Mucosa of stomach (tissue), 1 donor: ENCODE data around the gene ARF3.

ENCODE experiments used
- H3K27me3 ChIP-seq: one replicate; pipeline ENCODE4 v1.7.0; 2013; ENCODE audit warnings: mild to moderate bottlenecking, low read length; ENCODE audit not compliant: control insufficient read depth, insufficient read depth
- H3K36me3 ChIP-seq: one replicate; pipeline ENCODE4 v1.7.0; 2013; ENCODE audit warnings: low read length; ENCODE audit not compliant: control insufficient read depth, insufficient read depth
- H3K4me1 ChIP-seq: one replicate; pipeline ENCODE4 v1.7.0; 2013; ENCODE audit warnings: mild to moderate bottlenecking, low read length; ENCODE audit not compliant: control insufficient read depth, insufficient read depth
- H3K4me3 ChIP-seq: one replicate; pipeline ENCODE4 v1.7.0; 2013; ENCODE audit warnings: low read length
- H3K9ac ChIP-seq: one replicate; pipeline ENCODE4 v1.7.0; 2013; ENCODE audit warnings: mild to moderate bottlenecking, low read length, moderate library complexity
- H3K9me3 ChIP-seq: one replicate; pipeline ENCODE4 v1.7.0; 2013; ENCODE audit warnings: mild to moderate bottlenecking, low read length, moderate library complexity; ENCODE audit not compliant: control insufficient read depth
- donor health status: Pancreatic carcinoma.

ARF3 gene

DNA sequence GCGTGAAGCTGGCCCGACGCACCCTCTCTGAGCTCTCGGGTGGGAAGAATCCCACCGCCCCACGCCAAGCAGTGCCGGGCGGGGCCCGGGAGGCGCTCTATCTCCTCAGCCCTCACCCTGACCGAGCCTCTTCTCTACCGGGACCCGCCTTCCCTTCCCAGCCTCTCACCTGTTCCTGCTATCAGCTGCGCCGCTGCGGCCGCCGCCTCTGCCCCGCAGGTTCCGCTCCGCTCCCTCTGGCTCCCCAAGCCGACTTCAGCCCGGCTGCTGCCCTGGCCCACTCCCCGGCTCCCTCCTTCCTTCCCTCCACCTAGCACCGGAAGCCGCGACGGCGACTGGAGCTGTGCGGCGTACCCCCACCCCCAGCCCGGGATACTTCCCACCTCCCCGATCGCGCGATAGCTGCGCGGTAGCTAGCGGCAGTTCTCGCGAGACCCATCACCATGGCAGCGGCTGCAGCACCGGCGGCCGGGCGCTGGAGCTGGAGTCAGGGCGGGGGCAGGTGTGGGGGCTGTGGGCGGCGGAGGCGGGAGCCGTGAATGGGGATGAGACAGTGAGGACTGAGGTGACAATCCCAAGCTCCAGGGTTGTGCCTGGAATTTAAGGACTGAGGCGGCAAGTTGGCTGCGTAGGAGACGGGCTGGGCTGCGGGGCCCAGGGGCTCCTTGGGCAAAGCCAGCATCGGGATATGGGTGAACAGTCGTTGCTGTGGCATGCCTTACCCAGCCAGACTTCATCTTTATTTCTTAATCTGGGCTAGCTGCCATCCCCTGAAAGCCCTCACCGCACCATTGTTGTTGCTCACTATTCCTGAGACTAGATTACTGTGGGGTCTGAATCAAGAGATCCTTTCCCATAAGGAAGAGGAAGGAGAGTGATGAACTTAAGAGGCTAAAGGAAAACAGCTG lies at the start of gene ARF3:
TSS of gene ARF3 (minus strand) at position 347 of the 908 bp plus-strand sequence. CDS start 16,392 bp downstream, outside the sequence.
- H3K9me3 ChIP-seq = no peaks in the 10 kb centered on the region

DNA sequence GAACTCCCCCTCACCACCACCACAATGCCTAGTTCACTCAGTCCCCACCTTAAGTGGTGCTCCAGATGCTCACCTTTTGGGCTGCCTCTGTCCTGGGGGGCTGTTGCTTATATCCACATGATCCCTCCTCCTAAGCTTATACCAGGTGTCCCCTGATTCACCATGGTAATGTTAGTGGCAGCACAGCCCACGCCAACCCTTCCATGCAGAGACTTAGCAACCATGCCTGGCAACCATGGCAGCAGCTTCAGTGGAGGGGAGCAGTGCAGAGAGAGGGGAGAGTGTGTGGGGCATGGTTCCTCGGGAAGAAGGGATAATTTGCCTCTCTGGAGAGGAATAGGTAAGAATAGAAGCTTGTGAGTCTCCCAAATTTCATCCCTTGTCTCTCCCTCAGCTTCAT lies 43.1 kb upstream of the ARF3 start:
- Histone ChIP-seq H3K27me3 (peaks cover 58% of the 10 kb centered on the region), H3K9me3 (no peaks in the 10 kb centered on the region), H3K9ac (no peak overlapping the region), H3K36me3 (no peaks in the 10 kb centered on the region), H3K4me3 (no peak overlapping the region), H3K4me1 (peaks cover 27% of the 10 kb centered on the region)

More for the DNA sequence above, at the start of gene ARF3:
- Histone ChIP-seq H3K9ac (peak within 1 kb of the TSS; percentile 79), H3K4me1 (peaks cover 17% of the 10 kb centered on the region), H3K36me3 (no peaks in the 10 kb centered on the region), H3K27me3 (peaks cover 5% of the 10 kb centered on the region), H3K4me3 (peak within 1 kb of the TSS; percentile 20)

DNA sequence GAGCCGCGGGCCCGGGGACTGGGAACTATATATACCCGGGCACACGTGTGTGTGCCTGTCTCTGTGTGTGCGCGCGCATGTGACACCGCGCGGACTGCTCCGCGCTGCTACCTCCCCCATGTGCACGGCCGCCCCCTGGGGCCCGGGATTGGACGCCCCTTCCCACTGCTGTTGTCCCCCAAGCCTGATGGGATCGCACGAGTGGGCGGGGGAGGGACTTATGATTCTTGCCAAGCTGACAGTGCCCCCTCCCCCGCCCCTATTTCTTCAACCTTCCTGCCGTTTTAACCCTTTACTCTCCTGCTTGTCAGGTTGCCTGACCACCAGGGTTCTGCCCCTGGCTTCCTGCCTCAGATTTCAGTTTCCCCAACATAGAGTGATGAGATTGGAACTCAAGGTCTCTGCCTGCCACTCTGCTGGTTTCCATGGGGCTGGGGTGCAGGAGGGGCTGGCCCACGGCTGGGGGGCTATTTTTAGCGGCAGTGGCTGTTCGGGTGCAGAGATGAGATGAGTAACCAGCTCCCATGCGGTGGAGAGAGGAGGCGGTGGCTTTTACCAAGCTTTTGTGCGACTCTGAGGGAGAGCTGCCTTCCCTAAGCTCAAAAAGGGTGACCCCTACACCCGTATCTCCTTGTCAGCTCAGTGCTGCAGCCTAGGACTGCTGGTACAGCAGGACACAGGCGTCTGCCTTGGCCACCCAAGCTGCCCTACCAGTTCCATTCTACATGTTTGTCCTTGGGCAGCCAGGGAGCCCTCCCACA lies 42.3 kb upstream of the ARF3 start, which contains the start of gene DDN:
TSS of gene DDN (minus strand) at position 5 of the 761 bp plus-strand sequence. CDS start 88 bp downstream, outside the sequence.
- H3K4me3 ChIP-seq = no peak within 1 kb of the TSS
- H3K27me3 ChIP-seq = peaks cover 66% of the 10 kb centered on the region
- H3K9ac ChIP-seq = peak within 1 kb of the TSS; percentile 29
- peaks cover 30% of the 10 kb centered on the region for H3K4me1 ChIP-seq
- no peaks in the 10 kb centered on the region for H3K36me3 ChIP-seq
- no peaks in the 10 kb centered on the region for H3K9me3 ChIP-seq

DNA sequence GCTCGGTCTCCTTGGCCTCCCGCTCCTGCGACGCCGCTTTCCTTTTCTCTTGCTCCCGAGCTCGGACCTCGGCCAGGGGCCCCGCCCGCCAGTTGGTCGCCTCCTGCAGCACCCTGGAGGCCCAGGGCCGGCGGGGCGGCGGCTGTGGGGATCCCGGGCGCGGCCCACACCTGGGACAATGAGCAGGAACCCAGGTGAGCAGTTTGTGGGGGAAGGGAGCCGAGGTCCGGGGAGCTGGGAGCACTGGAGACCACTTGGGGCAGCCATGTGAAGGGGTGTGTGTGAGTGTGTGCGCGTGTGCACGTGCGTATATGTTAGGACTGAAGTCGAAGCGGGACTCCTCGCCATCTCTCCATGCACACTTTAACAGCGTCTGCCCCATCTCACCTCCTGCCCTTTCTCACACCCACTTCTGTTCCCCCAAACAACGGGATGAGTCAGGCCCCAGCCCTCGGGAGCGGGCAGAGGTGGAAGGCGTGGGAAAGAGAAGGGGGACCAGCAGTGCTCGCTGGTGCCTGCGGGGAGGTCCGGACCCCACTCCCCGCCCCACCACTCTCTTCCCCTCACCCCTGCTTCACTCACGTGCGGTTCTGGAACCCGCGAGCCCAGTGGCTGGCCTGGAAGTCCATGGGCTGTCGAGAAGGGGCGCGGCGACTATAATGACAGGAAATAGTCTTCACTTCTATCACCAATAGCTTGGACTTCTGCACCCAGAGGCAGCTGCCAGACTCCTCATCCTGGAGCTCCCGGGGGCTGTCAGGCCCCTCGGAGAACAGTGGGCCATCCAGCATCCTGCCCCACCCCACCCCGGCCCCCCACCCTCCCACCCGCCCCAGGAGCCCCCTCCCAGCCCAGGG lies 41.4 kb upstream of the ARF3 start:
- Histone ChIP-seq H3K9ac (peak overlapping the region; percentile 28), H3K4me1 (peaks cover 30% of the 10 kb centered on the region), H3K9me3 (no peaks in the 10 kb centered on the region), H3K4me3 (no peak overlapping the region), H3K27me3 (peaks cover 74% of the 10 kb centered on the region), H3K36me3 (no peaks in the 10 kb centered on the region)

DNA sequence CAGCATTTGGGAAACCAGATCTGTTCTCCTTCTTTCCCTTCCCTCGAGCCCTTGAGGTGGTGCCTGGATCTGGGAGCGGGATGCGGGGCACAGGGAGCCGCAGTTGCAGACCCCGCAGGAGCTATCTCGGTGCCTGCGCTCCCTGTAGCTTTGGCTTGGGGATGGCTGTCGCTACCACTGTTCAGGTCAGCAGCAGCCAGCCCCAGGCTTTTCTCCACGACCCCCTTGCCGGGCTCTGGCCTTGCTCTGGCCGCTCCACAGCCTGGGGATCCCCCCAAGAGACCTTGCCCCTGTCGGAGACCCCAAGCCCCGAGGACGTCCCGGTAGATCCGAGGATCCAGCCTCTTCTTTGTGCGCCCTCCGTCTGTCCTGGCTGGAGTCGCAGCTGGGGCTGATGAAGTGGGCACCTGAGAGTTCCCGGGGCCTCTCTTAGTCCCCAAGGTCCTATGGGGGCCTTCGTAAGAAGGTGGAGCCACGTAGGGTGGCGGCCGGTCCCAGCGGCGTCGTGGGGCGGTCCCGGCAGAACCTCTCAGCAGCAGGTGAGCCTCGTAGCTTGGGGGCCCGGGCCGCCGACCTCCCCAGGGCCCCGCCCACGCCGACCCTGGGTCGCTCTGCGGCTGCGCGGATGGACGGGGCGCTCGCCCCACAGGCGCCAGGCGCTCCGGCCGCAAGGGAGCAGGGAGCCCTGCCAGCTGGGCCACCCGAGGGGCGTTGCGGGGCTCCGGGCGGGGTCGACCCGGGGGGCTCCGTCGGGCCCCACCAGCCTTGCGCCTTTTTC lies 40.6 kb upstream of the ARF3 start:
- H3K27me3 ChIP-seq = peaks cover 82% of the 10 kb centered on the region
- peak overlapping the region; percentile 28 for H3K9ac ChIP-seq
- H3K4me3 ChIP-seq = no peak overlapping the region
- H3K36me3 ChIP-seq = no peaks in the 10 kb centered on the region
- peaks cover 30% of the 10 kb centered on the region for H3K4me1 ChIP-seq
- H3K9me3 ChIP-seq = no peaks in the 10 kb centered on the region

DNA sequence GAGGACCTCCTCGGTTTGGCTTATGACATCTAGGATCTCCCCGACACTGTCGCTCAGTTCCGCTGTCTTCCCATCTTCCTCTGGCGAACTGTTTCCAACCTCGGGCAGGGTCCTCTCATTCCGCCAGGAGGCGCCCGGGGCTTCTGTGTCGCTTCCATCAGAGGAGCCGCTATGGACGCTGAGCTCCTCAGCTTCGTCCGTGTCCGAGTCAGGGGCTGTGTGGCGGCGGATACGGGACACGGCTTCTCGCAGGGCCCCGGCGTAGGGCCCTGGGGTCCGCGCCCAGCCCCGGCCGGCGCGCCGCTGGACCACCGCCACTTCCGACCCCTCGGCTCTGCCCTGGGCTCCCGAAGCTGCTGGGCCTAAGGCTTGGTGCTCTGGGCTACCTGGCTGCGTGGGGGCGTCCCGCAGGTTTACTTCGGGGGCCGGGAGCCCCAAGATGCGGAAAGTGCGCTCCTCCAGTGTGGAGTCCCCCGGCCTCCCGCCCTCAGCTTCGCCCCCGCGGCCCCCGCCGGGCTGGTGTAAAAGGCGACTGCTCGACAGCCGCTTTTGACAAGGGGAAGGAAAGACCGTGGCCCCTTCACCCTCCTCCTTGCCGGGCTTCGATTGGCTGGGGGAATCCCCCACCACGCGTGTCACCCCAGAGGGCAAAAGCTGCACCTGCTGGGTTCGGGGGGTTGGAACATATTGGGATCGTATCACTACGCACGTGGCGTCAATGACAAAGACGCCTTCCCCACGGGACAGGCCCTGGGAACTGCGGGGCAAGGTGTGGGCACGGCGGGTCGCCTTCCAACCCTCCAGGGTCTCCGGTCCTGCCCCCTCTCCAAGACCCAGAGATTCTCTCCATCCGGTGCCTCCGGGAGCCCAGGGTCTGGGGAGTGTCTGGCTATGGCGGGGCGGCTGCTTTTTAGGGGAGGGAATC lies 39.8 kb upstream of the ARF3 start:
- peaks cover 30% of the 10 kb centered on the region for H3K4me1 ChIP-seq
- no peaks in the 10 kb centered on the region for H3K36me3 ChIP-seq
- no peak overlapping the region for H3K4me3 ChIP-seq
- H3K9me3 ChIP-seq = no peaks in the 10 kb centered on the region
- peaks cover 84% of the 10 kb centered on the region for H3K27me3 ChIP-seq
- H3K9ac ChIP-seq = peak overlapping the region; percentile 34

DNA sequence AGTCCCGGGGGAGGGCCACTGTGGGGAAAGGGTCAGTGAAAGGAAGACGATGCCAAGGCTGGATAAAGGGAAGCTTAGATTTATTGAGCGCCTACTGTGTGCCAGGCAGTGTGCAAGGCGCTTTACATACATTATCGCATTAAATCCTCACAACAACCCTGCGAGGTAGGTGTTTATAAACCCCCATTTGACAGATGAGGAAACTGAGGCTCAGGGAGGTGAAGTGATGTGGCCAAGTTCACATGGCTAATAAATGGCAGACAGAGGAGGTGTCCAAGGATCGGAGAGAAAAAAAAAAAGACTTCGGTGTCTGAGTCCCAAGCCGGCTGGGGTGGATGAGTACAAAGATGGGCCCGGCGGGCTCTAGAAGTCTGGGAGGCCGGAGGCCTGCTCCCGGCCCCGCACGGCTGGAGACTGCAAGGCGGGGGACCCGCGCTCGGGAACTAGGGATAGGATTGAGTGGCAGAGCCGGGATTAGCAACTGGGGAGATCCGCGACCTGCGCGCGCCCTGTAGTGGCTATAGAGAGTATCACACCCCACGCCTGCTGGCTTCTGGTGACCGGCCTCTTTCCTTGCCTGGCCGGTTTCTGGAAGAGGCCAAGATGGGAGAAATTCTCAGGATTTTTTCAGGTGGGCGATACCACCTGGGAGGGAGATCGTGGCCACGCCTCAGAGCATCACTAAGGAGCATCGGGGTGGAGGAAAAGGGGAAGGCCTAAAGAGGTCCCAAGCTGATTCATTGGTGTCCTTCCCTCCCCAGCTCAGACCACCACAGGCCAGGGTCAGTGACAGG lies 38.0 kb upstream of the ARF3 start:
- Histone ChIP-seq H3K36me3 (no peaks in the 10 kb centered on the region), H3K9me3 (no peaks in the 10 kb centered on the region), H3K9ac (no peak overlapping the region), H3K27me3 (peaks cover 82% of the 10 kb centered on the region), H3K4me1 (peaks cover 30% of the 10 kb centered on the region), H3K4me3 (no peak overlapping the region)

DNA sequence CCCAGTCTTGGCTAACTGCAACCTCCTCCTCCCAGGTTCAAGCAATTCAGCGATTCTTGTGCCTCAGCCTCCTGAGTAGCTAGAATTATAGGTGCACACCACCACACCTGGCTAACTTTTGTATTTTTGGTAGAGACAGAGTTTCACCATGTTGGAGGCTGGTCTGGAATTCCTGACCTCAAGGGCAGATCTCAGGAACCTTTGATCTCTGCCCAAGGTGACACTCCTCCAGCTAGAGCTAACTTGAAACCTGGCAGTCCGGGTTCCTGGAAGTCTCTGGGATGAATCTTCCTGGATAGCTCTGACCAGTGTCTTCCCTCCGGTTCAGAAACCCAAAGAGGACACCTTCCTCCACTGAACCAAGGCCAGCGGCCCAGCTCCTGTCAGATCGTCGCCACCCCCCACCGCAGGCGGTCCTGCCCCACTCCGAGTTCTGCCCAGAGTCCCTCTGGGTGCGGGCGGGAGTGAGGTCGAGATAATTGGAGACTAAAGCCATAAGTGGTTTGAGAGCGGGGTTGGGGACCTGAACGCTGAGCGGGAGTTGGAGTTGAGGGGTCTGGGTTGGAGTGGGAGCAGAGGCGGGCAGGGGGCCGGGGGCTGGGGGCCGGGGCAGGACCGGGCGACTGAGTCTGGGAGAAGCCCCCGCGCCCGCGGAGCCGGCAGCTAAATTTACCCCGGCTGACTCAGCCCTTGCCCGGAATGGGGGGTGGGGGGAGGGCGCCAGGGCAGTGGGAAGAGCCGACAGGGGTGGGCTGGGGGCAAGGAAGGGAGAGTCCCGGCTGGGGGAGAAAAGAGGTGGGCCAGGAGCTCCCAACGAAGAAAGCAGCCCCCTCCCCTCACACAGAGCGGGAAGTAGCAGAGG lies 37.2 kb upstream of the ARF3 start:
- Histone ChIP-seq H3K9me3 (no peaks in the 10 kb centered on the region), H3K4me1 (peaks cover 24% of the 10 kb centered on the region), H3K27me3 (peaks cover 75% of the 10 kb centered on the region), H3K36me3 (no peaks in the 10 kb centered on the region), H3K9ac (no peak overlapping the region), H3K4me3 (no peak overlapping the region)

DNA sequence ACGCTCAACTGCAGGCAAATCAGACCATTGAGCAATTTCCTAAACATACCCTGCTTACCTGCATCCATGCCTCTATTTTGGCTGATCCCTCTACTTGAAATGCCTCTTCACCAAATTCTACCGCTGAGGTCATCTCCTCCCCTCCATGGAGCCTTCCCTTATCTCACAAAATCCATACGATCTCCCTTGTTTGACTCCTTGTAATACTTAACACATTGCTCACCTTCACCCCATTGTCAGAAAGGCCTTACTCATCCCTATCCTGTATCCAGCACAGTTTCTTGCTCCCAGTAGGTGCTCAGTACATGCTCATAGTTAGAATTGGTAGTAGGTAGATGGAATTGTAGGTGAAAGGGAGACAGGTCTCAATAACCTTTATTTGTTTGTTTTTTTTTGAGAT lies 36.5 kb upstream of the ARF3 start:
- Histone ChIP-seq H3K27me3 (peaks cover 77% of the 10 kb centered on the region), H3K4me1 (peaks cover 22% of the 10 kb centered on the region), H3K9me3 (no peaks in the 10 kb centered on the region), H3K9ac (no peak overlapping the region), H3K36me3 (no peaks in the 10 kb centered on the region), H3K4me3 (no peak overlapping the region)
